ENCODE results near the gene PER2.

PER2 gene

GRCh38 chr2:238285653-238286082 is 2.7 kb downstream of the PER2 start:
- H3K4me3 ChIP-seq (ENCODE audit: low read depth, low read length), result no peak overlapping the region
- ChIA-PET POLR2A (no interaction called here), CTCF (interaction anchor here (1.3 to 3.0 kb wide), 4 partner anchors 10 to 427 kb away, joined by 3 to 20 read pairs (median 6); no protein-coding TSS in a partner anchor)
- no peak for TF ChIP-seq CTCF (IDR thresholded peaks at IDR 0.05; ENCODE audit: insufficient read depth, low read length, missing control alignments)
- peak; percentile 44 for DNase-seq (ENCODE audit: low read depth, low spot score)

GRCh38 chr2:238284802-238285515 is 3.5 kb downstream of the PER2 start:
- no peak for DNase-seq (ENCODE audit: low read depth, low spot score)
- CTCF ChIA-PET, result interaction anchor here (1.0 to 14.6 kb wide), 4 partner anchors 9 to 427 kb away, joined by 3 to 148 read pairs (median 6); no protein-coding TSS in a partner anchor
- H3K4me3 ChIP-seq (ENCODE audit: low read depth, low read length), result no peak overlapping the region
- TF ChIP-seq CTCF (IDR thresholded peaks at IDR 0.05; ENCODE audit: insufficient read depth, low read length, missing control alignments), result no peak
- POLR2A ChIA-PET, result no interaction called here

- no peak for TF ChIP-seq CTCF (IDR thresholded peaks at IDR 0.05; ENCODE audit: insufficient read depth, low read length, missing control alignments)
- no peak overlapping the region for H3K4me3 ChIP-seq (ENCODE audit: low read depth, low read length)
- CTCF ChIA-PET, result interaction anchor here (14.6 kb wide), 1 partner anchor 19 kb away, joined by 148 read pairs; no protein-coding TSS in a partner anchor
- POLR2A ChIA-PET, result no interaction called here
- no peak for DNase-seq (ENCODE audit: low read depth, low spot score)
These were observed 5.3 kb downstream of the PER2 start for GRCh38 chr2:238282861-238283738.

GRCh38 chr2:238281826-238282480 is 6.5 kb downstream of the PER2 start:
- no peak overlapping the region for H3K4me3 ChIP-seq (ENCODE audit: low read depth, low read length)
- CTCF ChIA-PET, result interaction anchor here (14.6 kb wide), 1 partner anchor 18 kb away, joined by 148 read pairs; no protein-coding TSS in a partner anchor
- no peak for TF ChIP-seq CTCF (IDR thresholded peaks at IDR 0.05; ENCODE audit: insufficient read depth, low read length, missing control alignments)
- POLR2A ChIA-PET, result no interaction called here
- no peak for DNase-seq (ENCODE audit: low read depth, low spot score)

GRCh38 chr2:238280083-238280825 is 8.2 kb downstream of the PER2 start:
- POLR2A ChIA-PET, result no interaction called here
- DNase-seq (ENCODE audit: low read depth, low spot score), result no peak
- no peak for TF ChIP-seq CTCF (IDR thresholded peaks at IDR 0.05; ENCODE audit: insufficient read depth, low read length, missing control alignments)
- no peak overlapping the region for H3K4me3 ChIP-seq (ENCODE audit: low read depth, low read length)
- CTCF ChIA-PET, result interaction anchor here (0.9 to 14.6 kb wide), 3 partner anchors 8 to 24 kb away, joined by 3 to 148 read pairs (median 3); no protein-coding TSS in a partner anchor
